HepG2 (cell line): ENCODE results near the gene WDR82. TPM values are rescaled to one million over a fixed set of nuclear protein-coding genes. Genes with fewer than 3 reads are reported as not detected.
A peak's percentile ranks its signal among the peaks of the same experiment; 100 is the strongest.

Experiments
- CSRNP2 ChIP-seq: sonication (generic); formaldehyde crosslinking; conservative IDR thresholded peaks from 2 replicates; pipeline ENCODE4 v1.8.0; 2022; ENCODE audit warnings: low read depth, missing genetic modification reagents
- KDM6A ChIP-seq: IDR thresholded peaks from 2 replicates; pipeline ENCODE4 v1.6.1; 2016; ENCODE audit warnings: low read depth
- MIER2 ChIP-seq: IDR thresholded peaks from 2 replicates; pipeline ENCODE4 v1.6.1; 2016; ENCODE audit warnings: missing biosample characterization, missing genetic modification reagents
- MTA3 ChIP-seq: sonication (generic); formaldehyde crosslinking; IDR thresholded peaks from 2 replicates; pipeline ENCODE4 v1.4.0; 2020; ENCODE audit warnings: missing genetic modification reagents
- NRL ChIP-seq: sonication (generic); formaldehyde crosslinking; IDR thresholded peaks from 2 replicates; pipeline ENCODE4 v1.5.0; 2020; ENCODE audit warnings: missing genetic modification reagents, mild to moderate bottlenecking, moderate library complexity, borderline replicate concordance
- REL ChIP-seq: sonication (generic); formaldehyde crosslinking; conservative IDR thresholded peaks from 2 replicates; pipeline ENCODE4 v1.8.0; 2022; ENCODE audit warnings: mild to moderate bottlenecking, missing genetic modification reagents, moderate library complexity
- TBP ChIP-seq: sonication (generic); formaldehyde crosslinking; IDR thresholded peaks from 2 replicates; pipeline ENCODE4 v1.5.0; 2020; ENCODE audit warnings: missing genetic modification reagents
- XRCC5 ChIP-seq: fragments of 200-400 bp; formaldehyde crosslinking; optimal IDR thresholded peaks from 2 replicates; pipeline ENCODE3; 2017; ENCODE audit warnings: mild to moderate bottlenecking, low read length
- ZBTB44 ChIP-seq: sonication (generic); formaldehyde crosslinking; IDR thresholded peaks from 2 replicates; pipeline ENCODE4 v1.4.0; 2020; ENCODE audit warnings: missing genetic modification reagents
- ZFP91 ChIP-seq: sonication (generic); formaldehyde crosslinking; IDR thresholded peaks from 2 replicates; pipeline ENCODE4 v1.9.0; 2022; ENCODE audit warnings: missing genetic modification reagents, mild to moderate bottlenecking, borderline replicate concordance
- ZKSCAN5 ChIP-seq: sonication (generic); formaldehyde crosslinking; IDR thresholded peaks from 2 replicates; pipeline ENCODE4 v1.5.1; 2020; ENCODE audit warnings: mild to moderate bottlenecking, missing genetic modification reagents
- ZNF180 ChIP-seq: sonication (generic); formaldehyde crosslinking; IDR thresholded peaks from 2 replicates; pipeline ENCODE4 v1.4.0; 2020; ENCODE audit warnings: low read depth, missing genetic modification reagents, borderline replicate concordance
- ZNF282 ChIP-seq: fragments of 450-650 bp; IDR thresholded peaks from 2 replicates; pipeline ENCODE4 v1.6.1; 2018; ENCODE audit not compliant: partially characterized antibody
- ZNF496 ChIP-seq: sonication (generic); formaldehyde crosslinking; IDR thresholded peaks from 2 replicates; pipeline ENCODE4 v1.8.1; 2023; ENCODE audit warnings: mild to moderate bottlenecking, moderate library complexity, missing genetic modification reagents; ENCODE audit not compliant: insufficient replicate concordance
- ZNF609 ChIP-seq: sonication (generic); formaldehyde crosslinking; IDR thresholded peaks from 2 replicates; pipeline ENCODE4 v1.4.0; 2020; ENCODE audit warnings: mild to moderate bottlenecking, missing genetic modification reagents, borderline replicate concordance
- ZNF891 ChIP-seq: sonication (generic); formaldehyde crosslinking; IDR thresholded peaks from 2 replicates; pipeline ENCODE4 v1.5.0; 2020; ENCODE audit warnings: mild to moderate bottlenecking, missing genetic modification reagents
- polyA plus RNA-seq, 8 experiments: library from polyadenylated mRNA; depleted of rRNA in 3 of 8; stranded (reverse) in 7 of 8; unstranded in 1 of 8; fragments of >200 nt; fragmentation: Illumina TruSeq in 4 of 8; extraction: Trizol in 4 of 8; gene quantifications; 2 replicates each; pipeline versions ENCODE4 v1.2.1 to v1.2.3, GENCODE V29; 2011 to 2016; ENCODE audit warnings: low read depth in 4 of 8, missing spikeins in 1 of 8, mixed read lengths in 1 of 8; ENCODE audit not compliant: insufficient read depth in 1 of 8
- total RNA-seq, 5 experiments: library from RNA; depleted of rRNA; stranded (reverse); fragments of >200 nt; fragmentation: Illumina TruSeq; extraction: Trizol; gene quantifications; 2 replicates each; pipeline ENCODE4 v1.2.3, GENCODE V29; 2016; ENCODE audit warnings: low read depth in 1 of 5

Gene WDR82
- total and polyA plus RNA-seq, 2 of the 13 experiments (the other 11 are each of a cell fraction or from before 2014, with no cell fraction given), result 39.1 to 59.5 TPM

- TF ChIP-seq ZNF282 (no peak), CSRNP2 (CRISPR knock-in tag) (no peak), XRCC5 (peak; percentile 73), ZBTB44 (no peak), ZNF180 (CRISPR knock-in tag) (no peak), ZFP91 (CRISPR knock-in tag) (peak; percentile 53; the same call in 1 of the 2 replicates), NRL (CRISPR knock-in tag) (no peak), ZNF496 (CRISPR knock-in tag) (no peak), REL (CRISPR knock-in tag) (peak; percentile 89), ZNF891 (CRISPR knock-in tag) (no peak), ZKSCAN5 (CRISPR knock-in tag) (no peak), TBP (CRISPR knock-in tag) (no peak), ZNF609 (CRISPR knock-in tag) (0 out of 2 replicates have a peak, but pooled peaks have one; percentile 27), MTA3 (CRISPR knock-in tag) (no peak), MIER2 (peak; percentile 45; the same call in 1 of the 2 replicates), KDM6A (CRISPR knock-in tag) (no peak; the same call in 1 of the 2 replicates)
Measured at GRCh38 chr3:52238193-52238760, 40.2 kb downstream of the WDR82 start (continued).
